GM12875 (cell line): Measurements from ENCODE around the gene PCGF3.
"Not testable (repeated sequence)": the region's sequence is repeated elsewhere in the genome, so short reads cannot be mapped to it uniquely, and the experiment has no call there.

Source experiments
- H3K4me3 ChIP-seq: one replicate; pipeline ENCODE4 v1.5.1; 2011; ENCODE audit warnings: low read depth, low read length, control low read depth
- TF ChIP-seq, protein P1 (sequence below): IDR thresholded peaks from 2 replicates; pipeline ENCODE4 v1.5.1; 2011; ENCODE audit warnings: low read depth, mild to moderate bottlenecking, control low read depth, inconsistent platforms, low read length, moderate library complexity, borderline replicate concordance; ENCODE audit not compliant: insufficient read depth

Gene PCGF3

DNA sequence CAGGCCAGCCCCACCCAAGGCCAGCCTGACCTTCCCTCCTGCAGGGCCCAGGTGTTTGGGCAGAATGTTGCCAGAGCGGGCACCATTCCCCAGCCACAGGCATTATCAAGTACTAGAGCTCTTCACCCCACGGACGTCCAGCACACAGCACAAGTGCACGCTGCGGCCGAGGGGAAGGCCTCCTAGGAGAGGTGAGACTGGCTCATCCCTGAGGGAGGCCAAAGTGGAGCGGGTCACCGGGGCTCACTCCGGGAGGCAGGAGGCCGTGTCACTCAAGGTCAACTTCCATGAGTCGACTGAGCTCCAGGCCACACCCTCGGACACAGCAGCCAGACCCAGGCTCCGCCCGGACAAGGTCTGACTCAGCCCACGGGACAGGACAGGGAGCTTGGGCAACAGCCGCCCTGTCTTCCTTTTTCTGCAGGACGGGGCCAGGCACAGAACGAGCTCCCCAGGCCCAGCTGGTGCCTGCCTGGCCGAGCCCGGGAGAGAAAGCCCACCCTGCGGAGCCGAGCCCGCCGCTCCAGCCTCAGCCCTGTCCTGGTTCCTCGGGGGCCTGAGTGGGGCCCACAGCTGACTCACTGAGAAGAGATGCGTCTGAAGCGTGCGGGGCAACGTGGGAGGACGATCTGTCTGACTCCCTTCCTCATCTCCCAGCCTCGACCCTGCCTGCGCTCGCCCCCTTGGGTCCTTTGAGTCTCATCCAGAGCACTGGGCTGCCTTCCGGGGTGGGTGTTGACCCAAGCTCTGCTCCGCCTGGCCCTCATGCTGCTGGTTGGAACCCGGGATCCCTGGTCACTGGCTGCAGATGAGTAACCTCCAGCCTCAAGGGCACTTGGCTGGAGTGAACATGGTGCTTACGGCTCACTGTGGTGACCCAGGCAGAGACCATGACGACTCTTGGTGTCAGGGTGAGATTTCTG is 18.3 kb upstream of the PCGF3 start:
- TF ChIP-seq, protein P1, sequence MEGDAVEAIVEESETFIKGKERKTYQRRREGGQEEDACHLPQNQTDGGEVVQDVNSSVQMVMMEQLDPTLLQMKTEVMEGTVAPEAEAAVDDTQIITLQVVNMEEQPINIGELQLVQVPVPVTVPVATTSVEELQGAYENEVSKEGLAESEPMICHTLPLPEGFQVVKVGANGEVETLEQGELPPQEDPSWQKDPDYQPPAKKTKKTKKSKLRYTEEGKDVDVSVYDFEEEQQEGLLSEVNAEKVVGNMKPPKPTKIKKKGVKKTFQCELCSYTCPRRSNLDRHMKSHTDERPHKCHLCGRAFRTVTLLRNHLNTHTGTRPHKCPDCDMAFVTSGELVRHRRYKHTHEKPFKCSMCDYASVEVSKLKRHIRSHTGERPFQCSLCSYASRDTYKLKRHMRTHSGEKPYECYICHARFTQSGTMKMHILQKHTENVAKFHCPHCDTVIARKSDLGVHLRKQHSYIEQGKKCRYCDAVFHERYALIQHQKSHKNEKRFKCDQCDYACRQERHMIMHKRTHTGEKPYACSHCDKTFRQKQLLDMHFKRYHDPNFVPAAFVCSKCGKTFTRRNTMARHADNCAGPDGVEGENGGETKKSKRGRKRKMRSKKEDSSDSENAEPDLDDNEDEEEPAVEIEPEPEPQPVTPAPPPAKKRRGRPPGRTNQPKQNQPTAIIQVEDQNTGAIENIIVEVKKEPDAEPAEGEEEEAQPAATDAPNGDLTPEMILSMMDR: no peak
- no peak overlapping the region for H3K4me3 ChIP-seq

DNA sequence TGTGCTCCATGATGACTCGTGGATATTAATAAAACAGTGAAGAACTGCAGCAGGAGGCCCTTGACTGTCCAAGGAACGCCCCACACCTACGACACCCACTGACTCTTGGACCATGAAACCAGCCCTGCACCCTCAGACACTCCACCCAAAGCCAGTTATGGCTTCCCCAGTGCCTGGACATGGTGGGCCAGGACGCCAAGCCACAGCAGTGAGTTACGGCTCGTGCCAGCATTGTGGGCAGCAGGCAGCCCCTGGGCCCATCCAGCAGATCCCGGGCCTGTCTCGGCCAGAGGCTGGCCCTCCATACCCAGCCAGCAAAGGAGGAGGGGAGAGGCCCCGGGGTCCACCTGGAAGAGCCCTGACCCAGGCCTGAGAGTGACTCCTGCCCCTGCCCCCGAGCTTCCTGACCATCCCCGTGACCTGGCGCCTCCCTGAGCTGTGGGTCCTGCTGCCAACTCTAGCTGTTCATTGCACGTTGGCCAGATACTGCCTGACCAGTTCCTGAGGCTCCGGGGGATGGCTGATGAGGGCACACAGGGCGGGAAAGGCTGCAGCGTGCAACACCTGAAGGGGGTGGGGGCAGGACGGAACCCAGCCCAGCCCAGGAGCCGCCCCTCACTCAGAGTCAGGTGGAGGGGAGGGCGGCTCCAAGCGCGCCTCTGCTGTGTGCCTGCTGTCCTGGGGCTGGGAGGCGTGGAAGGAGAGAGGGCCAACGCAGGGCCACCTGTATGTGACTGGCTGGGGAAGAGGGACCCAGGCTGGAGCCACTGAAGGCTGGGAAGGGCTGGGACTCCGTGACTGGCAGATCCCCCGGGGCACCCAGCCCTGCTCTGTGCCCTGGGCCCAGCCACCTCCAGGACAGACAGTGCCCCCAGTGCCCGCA is 17.4 kb upstream of the PCGF3 start:
- TF ChIP-seq, protein P1: no peak
- no peak overlapping the region for H3K4me3 ChIP-seq

DNA sequence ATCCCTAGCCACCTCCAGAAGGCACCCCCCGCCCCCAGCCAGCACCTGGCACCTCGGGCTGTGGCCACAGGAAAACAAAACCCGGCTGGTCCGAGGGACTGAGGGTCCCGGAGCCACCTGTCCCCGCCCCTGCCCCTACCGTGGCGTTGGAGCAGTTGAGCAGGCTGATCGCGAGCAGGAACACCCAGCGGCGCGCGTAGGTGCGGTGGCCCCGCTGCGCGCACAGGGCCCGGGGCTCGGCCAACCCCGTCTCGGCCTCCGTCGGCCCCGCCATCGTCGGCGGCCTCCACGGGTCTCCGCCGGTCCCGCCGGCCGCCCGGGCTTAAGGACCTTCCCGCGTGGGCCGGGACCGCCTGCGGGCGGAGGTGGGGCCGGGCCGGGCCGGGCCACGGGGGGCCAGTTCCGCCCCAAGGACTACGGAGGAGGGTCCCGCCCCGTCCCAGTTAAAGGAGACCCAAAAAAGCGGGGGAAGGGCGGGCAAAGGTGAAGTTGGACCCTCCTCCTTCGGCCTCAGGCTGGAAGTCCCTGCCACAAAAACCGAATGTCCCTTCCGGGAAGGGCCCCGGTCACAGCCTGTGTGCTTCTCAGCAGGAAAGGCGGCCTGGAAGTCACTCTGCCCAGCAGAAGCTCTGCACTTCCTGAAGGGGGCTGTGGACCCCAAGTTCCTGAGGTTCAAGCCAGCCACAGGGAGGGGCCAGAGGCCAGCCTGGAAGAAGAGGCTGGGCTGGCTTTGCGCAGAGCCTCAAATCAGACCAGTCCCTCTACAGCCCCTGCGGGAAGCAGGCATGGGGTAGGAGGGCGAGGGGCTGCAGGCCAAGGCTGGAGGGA is 16.6 kb upstream of the PCGF3 start, which contains the start of gene SLC49A3:
Gene SLC49A3, minus strand, starts transcription at position 298 of the 828 bp plus-strand sequence. Its CDS starts 24 bp downstream, at position 274.
- H3K4me3 ChIP-seq: no peak within 1 kb of the TSS
- TF ChIP-seq, protein P1: no peak

DNA sequence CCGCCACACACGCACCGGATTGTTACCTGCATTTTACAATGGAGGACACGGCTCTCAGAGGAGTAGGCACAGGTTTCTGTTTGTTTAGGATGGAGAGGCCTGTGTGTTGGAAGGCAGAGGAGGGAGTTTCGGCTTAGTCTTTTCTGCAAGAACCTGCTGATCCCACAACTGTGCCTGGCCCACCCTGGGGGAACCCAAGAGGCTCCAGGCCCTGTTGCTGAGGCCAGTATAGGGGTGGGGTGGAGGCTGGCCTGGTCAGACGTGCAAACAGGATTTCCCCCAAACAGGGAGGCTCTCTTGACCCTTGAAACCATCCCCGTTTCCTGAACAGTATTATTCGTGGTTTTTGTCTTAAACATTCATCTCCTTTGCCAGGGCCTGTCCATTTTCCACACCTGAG is 15.9 kb upstream of the PCGF3 start:
- no peak overlapping the region for H3K4me3 ChIP-seq
- TF ChIP-seq, protein P1: no peak

DNA sequence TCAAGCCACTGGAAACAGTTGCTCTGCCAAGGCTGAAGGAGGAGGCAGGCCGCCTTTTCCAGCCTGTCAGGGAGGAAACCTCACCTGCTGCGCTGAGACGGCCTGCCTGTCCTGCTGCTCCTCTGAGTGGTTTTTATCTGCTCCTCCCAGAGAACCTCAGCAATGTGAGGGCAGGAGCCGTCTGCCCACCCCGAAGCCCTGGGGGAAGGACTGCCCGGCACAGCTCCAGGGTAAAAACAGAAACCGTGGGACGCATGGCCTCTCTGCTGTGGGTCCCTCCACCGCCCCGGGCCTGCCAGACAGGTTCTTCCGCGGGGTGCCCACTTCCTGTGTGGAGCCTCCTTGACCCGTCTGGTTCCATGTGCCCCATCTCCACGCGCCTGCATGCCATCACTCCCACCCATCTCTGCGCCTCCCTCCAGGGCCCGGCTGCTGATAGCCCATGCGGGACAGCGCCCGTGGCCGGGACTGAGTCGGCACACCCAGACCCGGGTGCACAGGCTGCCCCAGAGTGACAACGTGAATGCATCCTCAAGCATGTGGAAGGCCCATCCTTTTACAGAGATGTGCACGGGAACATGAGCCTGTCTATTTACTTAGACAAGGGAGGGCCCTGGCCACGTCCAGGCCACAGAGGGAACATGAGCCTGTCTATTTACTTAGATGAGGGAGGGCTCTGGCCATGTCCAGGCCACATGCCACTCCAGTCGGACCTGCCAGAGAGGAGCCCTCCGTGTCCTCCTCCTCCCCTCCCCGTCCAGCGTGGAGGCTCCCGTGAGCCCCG is 12.7 kb upstream of the PCGF3 start:
- TF ChIP-seq, protein P1: no peak
- no peak overlapping the region for H3K4me3 ChIP-seq

DNA sequence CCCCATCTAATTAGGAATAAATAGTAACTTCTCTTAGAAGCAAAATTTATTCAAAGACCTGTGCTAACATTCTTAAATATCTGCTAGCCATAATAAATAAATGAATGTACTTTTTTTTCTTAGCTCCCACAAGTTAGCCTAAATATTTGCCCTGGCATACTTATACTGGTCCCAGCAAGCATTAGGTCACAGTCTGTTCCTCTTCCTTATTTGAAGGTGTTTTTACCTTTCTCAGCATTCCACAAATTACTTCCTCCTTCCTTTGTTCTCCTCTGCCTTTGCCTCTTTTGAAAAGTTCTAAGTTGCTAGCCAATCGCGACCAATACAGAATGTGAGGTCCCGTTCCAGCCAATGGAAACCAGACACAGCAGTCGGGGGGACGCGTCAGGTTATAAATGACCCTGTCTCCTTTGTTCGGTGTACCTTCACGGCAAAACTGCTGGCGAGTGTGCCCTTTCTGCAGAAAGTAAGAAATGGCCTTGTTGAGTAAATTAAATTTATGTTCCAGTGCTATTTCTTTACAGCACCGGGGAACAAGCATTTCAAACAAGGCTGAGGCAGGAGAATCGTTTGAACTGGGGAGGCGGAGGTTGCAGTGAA is 11.2 kb upstream of the PCGF3 start:
- not testable (repeated sequence) for H3K4me3 ChIP-seq
